ENCODE measurements around the gene CLCN4. TPM values are rescaled to one million over a fixed set of nuclear protein-coding genes. Genes with fewer than 3 reads are reported as not detected.

CLCN4 gene
- total RNA-seq, 1 experiment from 2014 or later: 6.9 TPM

- no peak overlapping the region for H2AK5ac ChIP-seq (ENCODE audit: insufficient read length, low read length)
- no peak overlapping the region for H3K9ac ChIP-seq (ENCODE audit: extremely low read depth, insufficient read length, low read length)
- no peak overlapping the region for H3K56ac ChIP-seq (ENCODE audit: insufficient read length, low read depth, low read length)
- no peak overlapping the region for H3K4ac ChIP-seq (ENCODE audit: low read depth, low read length)
- WGBS (ENCODE audit: extremely low coverage, insufficient read length, low lambda C conversion rate): no CpG with 5 or more reads among the region's 17 CpGs
- H3K36me3 Mint-ChIP-seq (ENCODE audit: insufficient read depth in 1 of 3, low read depth in 3 of 3): peaks cover 63 to 80% (median 74%) of the 10 kb centered on the region in 3 experiments
- H4K20me1 ChIP-seq (ENCODE audit: control insufficient read depth, insufficient read depth, insufficient read length): no peaks in the 10 kb centered on the region
- no peaks in the 10 kb centered on the region for H3K9me3 ChIP-seq (ENCODE audit: control insufficient read depth, low read depth, low read length)
- H3K4me1 Mint-ChIP-seq: peaks cover 18 to 23% of the 10 kb centered on the region in 2 experiments
- no peak overlapping the region for H2AFZ ChIP-seq (ENCODE audit: low read length)
- no peak overlapping the region for H2BK5ac ChIP-seq (ENCODE audit: insufficient read length, low read length)
- no peak overlapping the region for H2BK120ac ChIP-seq (ENCODE audit: low read depth, low read length, poor library complexity, severe bottlenecking)
- H3K79me2 ChIP-seq (ENCODE audit: insufficient read depth, low read length): no peaks in the 10 kb centered on the region
- no peak overlapping the region for H3K4me2 ChIP-seq (ENCODE audit: insufficient read depth, insufficient read length, low read length)
- H3K4me3 Mint-ChIP-seq: no peak overlapping the region
- no peak overlapping the region for H3K14ac ChIP-seq (ENCODE audit: insufficient read depth, low read length)
- no peak for TF ChIP-seq CTCF (conservative IDR thresholded peaks at IDR 0.05)
- no peaks in the 10 kb centered on the region for H3K27me3 ChIP-seq (ENCODE audit: insufficient read depth, low read length)
- H2BK12ac ChIP-seq (ENCODE audit: insufficient read length, low read depth, low read length): no peak overlapping the region
- H3T11ph ChIP-seq (ENCODE audit: low read length): no peak overlapping the region
- no peak overlapping the region for H2BK15ac ChIP-seq (ENCODE audit: low read depth, low read length)
- H3K18ac ChIP-seq (ENCODE audit: insufficient read length, low read depth, low read length): no peak overlapping the region
- no peaks in the 10 kb centered on the region for H3K79me1 ChIP-seq (ENCODE audit: insufficient read depth, low read depth, low read length, poor library complexity, severe bottlenecking)
- no peak overlapping the region for H2BK20ac ChIP-seq (ENCODE audit: low read depth, low read length, poor library complexity, severe bottlenecking)
- no peak overlapping the region for H3K23ac ChIP-seq (ENCODE audit: insufficient read length, low read depth, low read length)
- H3K23me2 ChIP-seq (ENCODE audit: insufficient read length, low read depth, low read length, poor library complexity, severe bottlenecking): no peaks in the 10 kb centered on the region
- H3K9me3 Mint-ChIP-seq: peaks cover 73 to 81% of the 10 kb centered on the region in 2 experiments
- no peak overlapping the region for H4K91ac ChIP-seq (ENCODE audit: insufficient read length, low read depth, low read length)
- H4K8ac ChIP-seq (replicated peaks; ENCODE audit: insufficient read length, low read depth, low read length): no peak overlapping the region
- DNase-seq: no peak
- no peak overlapping the region for H4K5ac ChIP-seq (ENCODE audit: insufficient read length, low read depth, low read length)
- no peak overlapping the region for H3K27ac ChIP-seq (ENCODE audit: insufficient read length, low read depth, low read length)
- no peak overlapping the region for H3K27ac Mint-ChIP-seq
- H3K4me1 ChIP-seq (ENCODE audit: insufficient read depth, low read length): peaks cover 2% of the 10 kb centered on the region; the same call in 1 of the 2 replicates
- no peaks in the 10 kb centered on the region for H3K27me3 Mint-ChIP-seq (ENCODE audit: low read depth)
These were observed 28.4 kb upstream of the CLCN4 start for GRCh38 chrX:10128386-10128785.
